HUDEP-2 (cell line): ENCODE results near the gene UHRF2.
"Not testable (repeated sequence)": the region's sequence is repeated elsewhere in the genome, so short reads cannot be mapped to it uniquely, and the experiment has no call there.

Source experiments
- DNase-seq, 76 experiments: peaks; one replicate each; lab custom pipeline; 2025; ENCODE audit not compliant: unreplicated experiment in 76 of 76; lab: John Stamatoyannopoulos, UW

The UHRF2 gene

GRCh38 chr9:6484210-6484609, 71.2 kb downstream of the UHRF2 start:
- DNase-seq = no peak

- no peak for DNase-seq
Measured at GRCh38 chr9:6488395-6488794, 75.4 kb downstream of the UHRF2 start.

GRCh38 chr9:6489099-6489498, 76.1 kb downstream of the UHRF2 start:
- no peak for DNase-seq

- DNase-seq = no peak
Measured at GRCh38 chr9:6490863-6491262, 77.9 kb downstream of the UHRF2 start.

- DNase-seq = peak in 1 of 76 experiments; percentile 6
Measured at GRCh38 chr9:6495466-6495865, 82.5 kb downstream of the UHRF2 start.

GRCh38 chr9:6498982-6499381, 86.0 kb downstream of the UHRF2 start:
- no peak for DNase-seq

- no peak for DNase-seq
Measured at GRCh38 chr9:6501526-6502210, 88.7 kb downstream of the UHRF2 start.

GRCh38 chr9:6502399-6502798, 89.4 kb downstream of the UHRF2 start:
- DNase-seq = no peak

GRCh38 chr9:6506571-6506970, 93.6 kb downstream of the UHRF2 start:
- DNase-seq = no peak

GRCh38 chr9:6512085-6512657, 99.2 kb downstream of the UHRF2 start:
- no peak for DNase-seq

- no peak for DNase-seq
Measured at GRCh38 chr9:6522263-6522662, 109.3 kb downstream of the UHRF2 start.

GRCh38 chr9:6525326-6526045, 112.5 kb downstream of the UHRF2 start:
- no peak for DNase-seq

GRCh38 chr9:6535594-6535993, 122.6 kb downstream of the UHRF2 start:
- DNase-seq = no peak

- no peak for DNase-seq
Measured at GRCh38 chr9:6538666-6539071, 125.7 kb downstream of the UHRF2 start.

- DNase-seq = not testable (repeated sequence)
Measured at GRCh38 chr9:6542617-6543016, 129.6 kb downstream of the UHRF2 start.

GRCh38 chr9:6543204-6543603, 130.2 kb downstream of the UHRF2 start:
- no peak for DNase-seq

- no peak for DNase-seq
Measured at GRCh38 chr9:6545017-6545691, 132.2 kb downstream of the UHRF2 start.

GRCh38 chr9:6549106-6549800, 136.3 kb downstream of the UHRF2 start:
- no peak for DNase-seq

- DNase-seq = no peak
Measured at GRCh38 chr9:6551136-6551535, 138.1 kb downstream of the UHRF2 start.

- no peak for DNase-seq
Measured at GRCh38 chr9:6552033-6552432, 139.0 kb downstream of the UHRF2 start.
